ENCODE measurements around the gene MAD1L1.

The MAD1L1 gene

DNA sequence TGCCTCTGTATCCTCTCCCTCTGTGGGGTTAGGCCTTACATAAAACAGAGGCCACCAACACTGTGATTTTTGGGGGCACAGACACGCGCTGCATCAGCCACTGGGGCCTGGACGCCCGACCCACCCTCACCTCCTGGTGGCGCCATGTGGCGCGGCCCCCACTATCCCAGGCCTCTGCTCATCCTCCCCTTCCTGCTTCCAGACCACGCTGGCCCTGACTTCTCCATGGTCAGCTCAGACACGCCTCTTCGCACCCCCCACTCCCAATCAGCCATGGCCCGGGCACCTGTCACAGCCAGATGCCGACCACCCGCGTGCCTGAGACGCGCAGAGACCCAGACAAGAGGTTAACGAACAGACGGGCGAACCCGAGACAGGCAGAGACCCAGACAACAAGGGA is 298.7 kb downstream of the MAD1L1 start:
- H3K79me2 ChIP-seq (ENCODE audit: insufficient read depth, low read length), result peaks cover 63% of the 10 kb centered on the region
- no peak overlapping the region for H3K4me3 ChIP-seq (ENCODE audit: low read depth in 1 of 2, low read length in 2 of 2)
- no peak for ATAC-seq (ENCODE audit: insufficient read depth, low read depth)
- peaks cover 69% of the 10 kb centered on the region for H4K20me1 ChIP-seq (ENCODE audit: insufficient read depth, low read length)
- DNase-seq, result no peak
- H3K4me1 ChIP-seq (ENCODE audit: insufficient read depth, low read length), result peaks cover 33% of the 10 kb centered on the region
- TF ChIP-seq, protein P1, sequence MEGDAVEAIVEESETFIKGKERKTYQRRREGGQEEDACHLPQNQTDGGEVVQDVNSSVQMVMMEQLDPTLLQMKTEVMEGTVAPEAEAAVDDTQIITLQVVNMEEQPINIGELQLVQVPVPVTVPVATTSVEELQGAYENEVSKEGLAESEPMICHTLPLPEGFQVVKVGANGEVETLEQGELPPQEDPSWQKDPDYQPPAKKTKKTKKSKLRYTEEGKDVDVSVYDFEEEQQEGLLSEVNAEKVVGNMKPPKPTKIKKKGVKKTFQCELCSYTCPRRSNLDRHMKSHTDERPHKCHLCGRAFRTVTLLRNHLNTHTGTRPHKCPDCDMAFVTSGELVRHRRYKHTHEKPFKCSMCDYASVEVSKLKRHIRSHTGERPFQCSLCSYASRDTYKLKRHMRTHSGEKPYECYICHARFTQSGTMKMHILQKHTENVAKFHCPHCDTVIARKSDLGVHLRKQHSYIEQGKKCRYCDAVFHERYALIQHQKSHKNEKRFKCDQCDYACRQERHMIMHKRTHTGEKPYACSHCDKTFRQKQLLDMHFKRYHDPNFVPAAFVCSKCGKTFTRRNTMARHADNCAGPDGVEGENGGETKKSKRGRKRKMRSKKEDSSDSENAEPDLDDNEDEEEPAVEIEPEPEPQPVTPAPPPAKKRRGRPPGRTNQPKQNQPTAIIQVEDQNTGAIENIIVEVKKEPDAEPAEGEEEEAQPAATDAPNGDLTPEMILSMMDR (IDR thresholded peaks at IDR 0.05; ENCODE audit: borderline replicate concordance, extremely low read depth, low read length, poor library complexity, severe bottlenecking), result peak; percentile 16
- TF ChIP-seq EZH2 (IDR thresholded peaks at IDR 0.05; ENCODE audit: borderline replicate concordance, low read depth, low read length, severe bottlenecking), result no peak
- no peaks in the 10 kb centered on the region for H3K27me3 ChIP-seq (ENCODE audit: insufficient read depth, low read length, poor library complexity)
- H3K4me2 ChIP-seq (ENCODE audit: insufficient read depth, low read length), result no peak overlapping the region
- H2AFZ ChIP-seq (ENCODE audit: low read depth, low read length), result no peak overlapping the region
- peaks cover 2% of the 10 kb centered on the region for H3K9me3 ChIP-seq (ENCODE audit: insufficient read depth, low read length, severe bottlenecking)
- H3K36me3 ChIP-seq (ENCODE audit: insufficient read depth, low read length), result peaks cover 65% of the 10 kb centered on the region
- no peak overlapping the region for H3K9ac ChIP-seq (ENCODE audit: low read depth, low read length)
- H3K27ac ChIP-seq (ENCODE audit: low read length), result peak overlapping the region; percentile 42; the same call in 1 of the 2 replicates

DNA sequence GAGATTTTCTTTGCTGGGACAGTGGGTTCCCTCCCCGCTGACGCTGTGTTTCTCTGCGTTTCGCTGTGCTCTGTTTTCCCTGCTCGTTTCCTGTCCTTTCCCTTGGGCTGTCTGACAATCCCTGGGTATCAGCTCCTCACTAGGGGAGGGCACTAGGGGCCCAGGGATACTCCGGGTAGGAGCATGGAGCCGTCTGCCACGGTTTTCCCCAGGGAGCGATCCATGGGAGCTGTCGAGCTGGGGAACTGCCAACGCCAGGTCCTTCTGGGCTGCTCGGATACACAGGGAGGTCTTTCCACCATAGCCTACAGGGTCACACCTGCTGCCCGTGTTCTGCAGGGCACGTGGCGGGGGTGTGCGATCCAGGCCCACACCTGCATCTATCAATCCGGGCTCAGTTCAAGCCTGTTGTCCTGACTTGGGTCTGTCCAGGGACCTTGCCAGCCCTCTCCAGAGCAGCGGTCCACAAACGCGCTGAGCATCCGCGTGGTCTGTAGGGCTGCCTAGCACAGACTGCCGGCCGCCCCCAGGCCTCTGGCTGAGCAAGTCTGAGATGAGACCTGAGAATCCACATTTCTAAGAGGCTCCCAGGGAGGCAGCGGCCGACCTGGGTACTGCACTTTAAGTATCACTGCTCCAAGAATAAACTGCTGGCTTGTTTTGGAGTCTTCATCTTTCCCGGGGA is 299.5 kb downstream of the MAD1L1 start:
- no peaks in the 10 kb centered on the region for H3K27me3 ChIP-seq (ENCODE audit: insufficient read depth, low read length, poor library complexity)
- TF ChIP-seq, protein P1 (IDR thresholded peaks at IDR 0.05; ENCODE audit: borderline replicate concordance, extremely low read depth, low read length, poor library complexity, severe bottlenecking), result no peak
- no peak for TF ChIP-seq EZH2 (IDR thresholded peaks at IDR 0.05; ENCODE audit: borderline replicate concordance, low read depth, low read length, severe bottlenecking)
- DNase-seq, result no peak
- peaks cover 63% of the 10 kb centered on the region for H3K79me2 ChIP-seq (ENCODE audit: insufficient read depth, low read length)
- no peak overlapping the region for H3K4me2 ChIP-seq (ENCODE audit: insufficient read depth, low read length)
- no peak for ATAC-seq (ENCODE audit: insufficient read depth, low read depth)
- H3K27ac ChIP-seq (ENCODE audit: low read length), result peak overlapping the region; percentile 33; the same call in 1 of the 2 replicates
- peaks cover 2% of the 10 kb centered on the region for H3K9me3 ChIP-seq (ENCODE audit: insufficient read depth, low read length, severe bottlenecking)
- no peak overlapping the region for H2AFZ ChIP-seq (ENCODE audit: low read depth, low read length)
- no peak overlapping the region for H3K4me3 ChIP-seq (ENCODE audit: low read depth in 1 of 2, low read length in 2 of 2)
- H3K9ac ChIP-seq (ENCODE audit: low read depth, low read length), result no peak overlapping the region
- H3K36me3 ChIP-seq (ENCODE audit: insufficient read depth, low read length), result peaks cover 69% of the 10 kb centered on the region
- H3K4me1 ChIP-seq (ENCODE audit: insufficient read depth, low read length), result peaks cover 33% of the 10 kb centered on the region
- H4K20me1 ChIP-seq (ENCODE audit: insufficient read depth, low read length), result peaks cover 77% of the 10 kb centered on the region

DNA sequence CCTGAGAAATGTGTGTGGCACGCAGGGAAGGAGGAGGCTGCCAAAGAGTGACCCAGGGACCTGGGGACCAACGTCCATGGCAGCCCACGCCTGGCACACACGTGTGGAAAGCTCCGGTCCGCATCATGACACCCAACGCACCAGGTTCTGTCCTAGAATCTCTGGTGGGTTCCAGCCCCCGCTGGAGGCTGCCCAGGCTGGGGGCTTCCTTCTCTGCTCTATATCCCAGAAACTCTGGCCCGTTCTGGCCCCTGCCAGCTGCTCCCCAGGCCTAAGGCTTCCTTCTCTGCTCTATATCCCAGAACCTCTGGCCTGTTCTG is 300.8 kb downstream of the MAD1L1 start:
- no peak overlapping the region for H3K4me2 ChIP-seq (ENCODE audit: insufficient read depth, low read length)
- ATAC-seq (ENCODE audit: insufficient read depth, low read depth) (no peak), DNase-seq (no peak)
- peaks cover 37% of the 10 kb centered on the region for H3K4me1 ChIP-seq (ENCODE audit: insufficient read depth, low read length)
- H2AFZ ChIP-seq (ENCODE audit: low read depth, low read length), result no peak overlapping the region
- H3K9ac ChIP-seq (ENCODE audit: low read depth, low read length), result no peak overlapping the region
- H3K27me3 ChIP-seq (ENCODE audit: insufficient read depth, low read length, poor library complexity), result no peaks in the 10 kb centered on the region
- no peaks in the 10 kb centered on the region for H3K9me3 ChIP-seq (ENCODE audit: insufficient read depth, low read length, severe bottlenecking)
- peaks cover 84% of the 10 kb centered on the region for H4K20me1 ChIP-seq (ENCODE audit: insufficient read depth, low read length)
- H3K79me2 ChIP-seq (ENCODE audit: insufficient read depth, low read length), result peaks cover 55% of the 10 kb centered on the region
- TF ChIP-seq EZH2 (IDR thresholded peaks at IDR 0.05; ENCODE audit: borderline replicate concordance, low read depth, low read length, severe bottlenecking), result no peak
- TF ChIP-seq, protein P1 (IDR thresholded peaks at IDR 0.05; ENCODE audit: borderline replicate concordance, extremely low read depth, low read length, poor library complexity, severe bottlenecking), result no peak
- no peak overlapping the region for H3K27ac ChIP-seq (ENCODE audit: low read length)
- no peak overlapping the region for H3K4me3 ChIP-seq (ENCODE audit: low read depth in 1 of 2, low read length in 2 of 2)
- H3K36me3 ChIP-seq (ENCODE audit: insufficient read depth, low read length), result peaks cover 64% of the 10 kb centered on the region

Data from DND-41 (cell line).